ENCODE measurements around the gene HSD17B3. TPM values are rescaled to one million over a fixed set of nuclear protein-coding genes. Genes with fewer than 3 reads are reported as not detected.
"Not testable (repeated sequence)": the region's sequence is repeated elsewhere in the genome, so short reads cannot be mapped to it uniquely, and the experiment has no call there.

Gene HSD17B3
- total and polyA plus RNA-seq, 8 donors, result 0.26 to 1.8 (median 0.52) TPM; not detected in 1

GRCh38 chr9:96331236-96331947, 29.4 kb upstream of the HSD17B3 start:
- DNase-seq (no peak), ATAC-seq (no peak)
- H3K27ac ChIP-seq, result no peak overlapping the region
- no peaks in the 10 kb centered on the region for H3K9me3 ChIP-seq
- H3K36me3 ChIP-seq, result peaks cover 0 to 8% of the 10 kb centered on the region in 2 donors
- H3K4me1 ChIP-seq, result no peaks in the 10 kb centered on the region
- TF ChIP-seq, protein P1, sequence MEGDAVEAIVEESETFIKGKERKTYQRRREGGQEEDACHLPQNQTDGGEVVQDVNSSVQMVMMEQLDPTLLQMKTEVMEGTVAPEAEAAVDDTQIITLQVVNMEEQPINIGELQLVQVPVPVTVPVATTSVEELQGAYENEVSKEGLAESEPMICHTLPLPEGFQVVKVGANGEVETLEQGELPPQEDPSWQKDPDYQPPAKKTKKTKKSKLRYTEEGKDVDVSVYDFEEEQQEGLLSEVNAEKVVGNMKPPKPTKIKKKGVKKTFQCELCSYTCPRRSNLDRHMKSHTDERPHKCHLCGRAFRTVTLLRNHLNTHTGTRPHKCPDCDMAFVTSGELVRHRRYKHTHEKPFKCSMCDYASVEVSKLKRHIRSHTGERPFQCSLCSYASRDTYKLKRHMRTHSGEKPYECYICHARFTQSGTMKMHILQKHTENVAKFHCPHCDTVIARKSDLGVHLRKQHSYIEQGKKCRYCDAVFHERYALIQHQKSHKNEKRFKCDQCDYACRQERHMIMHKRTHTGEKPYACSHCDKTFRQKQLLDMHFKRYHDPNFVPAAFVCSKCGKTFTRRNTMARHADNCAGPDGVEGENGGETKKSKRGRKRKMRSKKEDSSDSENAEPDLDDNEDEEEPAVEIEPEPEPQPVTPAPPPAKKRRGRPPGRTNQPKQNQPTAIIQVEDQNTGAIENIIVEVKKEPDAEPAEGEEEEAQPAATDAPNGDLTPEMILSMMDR (IDR thresholded peaks at IDR 0.05), result no peak
- intact Hi-C loops (cut with DNase I), result no loop called here
- no peak overlapping the region for H3K4me3 ChIP-seq
- H3K27me3 ChIP-seq, result no peaks in the 10 kb centered on the region

DNA sequence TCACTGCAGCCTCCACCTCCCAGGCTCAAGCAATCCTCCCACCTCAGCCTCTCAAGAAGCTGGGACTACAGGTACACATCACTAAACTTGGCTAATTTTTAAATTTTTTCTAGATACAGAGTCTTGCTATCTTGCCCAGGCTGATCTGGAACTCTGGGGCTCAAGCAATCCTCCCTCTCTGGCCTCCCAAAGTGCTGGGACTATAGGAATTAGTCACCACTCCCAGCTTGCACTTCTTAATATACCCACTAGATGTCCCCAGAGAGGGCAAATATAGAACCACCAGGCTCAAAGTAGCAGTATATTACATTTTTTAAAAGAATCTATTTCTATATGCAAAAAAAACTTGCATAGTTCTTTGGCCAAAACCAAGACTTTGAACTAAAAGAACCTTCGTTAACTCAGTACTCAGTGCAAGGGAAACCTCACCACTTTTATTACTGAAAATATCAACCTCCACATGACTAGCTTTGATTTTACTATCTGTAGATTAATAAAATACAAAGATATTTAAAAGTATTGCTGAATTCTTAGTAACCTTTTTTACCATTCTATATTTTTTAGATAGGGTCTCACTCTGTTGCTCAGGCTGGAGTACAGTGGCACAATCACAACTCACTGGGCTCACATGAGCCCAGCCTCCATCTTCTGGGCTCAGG, 25.8 kb upstream of the HSD17B3 start:
- H3K27me3 ChIP-seq, result no peaks in the 10 kb centered on the region
- peak in 1 of 4 donors; percentile 69 for DNase-seq
- peak; percentile 96 for ATAC-seq
- TF ChIP-seq, protein P1 (IDR thresholded peaks at IDR 0.05), result peak; percentile 76 to 80
- peaks cover 0 to 14% of the 10 kb centered on the region in 2 donors for H3K36me3 ChIP-seq
- no peak overlapping the region for H3K4me3 ChIP-seq
- no peaks in the 10 kb centered on the region for H3K9me3 ChIP-seq
- H3K27ac ChIP-seq, result no peak overlapping the region
- intact Hi-C loops (cut with DNase I), result no loop called here
- no peaks in the 10 kb centered on the region for H3K4me1 ChIP-seq

- TF ChIP-seq, protein P1 (IDR thresholded peaks at IDR 0.05), result no peak
- no peak overlapping the region for H3K27ac ChIP-seq
- DNase-seq (no peak), ATAC-seq (no peak)
- no peaks in the 10 kb centered on the region for H3K4me1 ChIP-seq
- intact Hi-C loops (cut with DNase I), result loop anchor here in 1 of 2 donors (5.0 kb wide), 1 partner anchor 334 kb away; the partner anchor contains the start of gene PRXL2C
- peaks cover 0 to 20% of the 10 kb centered on the region in 2 donors for H3K36me3 ChIP-seq
- no peak overlapping the region for H3K4me3 ChIP-seq
- H3K9me3 ChIP-seq, result no peaks in the 10 kb centered on the region
- no peaks in the 10 kb centered on the region for H3K27me3 ChIP-seq
Measured at GRCh38 chr9:96323169-96323568, 21.2 kb upstream of the HSD17B3 start.

DNA sequence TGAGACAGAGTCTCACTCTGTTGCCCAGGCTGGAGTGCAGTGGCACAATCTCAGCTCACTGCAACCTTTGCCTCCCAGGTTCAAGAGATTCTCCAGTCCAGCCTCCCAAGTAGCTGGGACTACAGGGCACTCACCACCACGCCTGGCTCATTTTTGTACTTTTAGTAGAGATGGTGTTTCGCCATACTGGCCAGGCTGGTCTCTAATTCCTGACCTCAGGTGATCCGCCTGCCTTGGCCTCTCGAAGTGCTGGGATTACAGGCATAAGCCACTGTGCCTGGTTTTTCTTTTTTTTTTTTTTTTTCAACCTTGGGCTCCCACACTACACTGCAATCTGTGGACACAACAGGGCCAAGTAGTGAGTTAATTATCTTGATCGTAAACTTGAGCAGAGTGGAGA, 20.8 kb upstream of the HSD17B3 start:
- DNase-seq, H3K4me3 ChIP-seq, H3K4me1 ChIP-seq, H3K27ac ChIP-seq, H3K9me3 ChIP-seq, H3K27me3 ChIP-seq, ATAC-seq: not testable (repeated sequence)
- intact Hi-C loops (cut with DNase I), result loop anchor here in 1 of 2 donors (5.0 kb wide), 1 partner anchor 335 kb away; the partner anchor contains the start of gene PRXL2C
- H3K36me3 ChIP-seq, result peaks cover 0 to 20% of the 10 kb centered on the region in 2 donors

DNA sequence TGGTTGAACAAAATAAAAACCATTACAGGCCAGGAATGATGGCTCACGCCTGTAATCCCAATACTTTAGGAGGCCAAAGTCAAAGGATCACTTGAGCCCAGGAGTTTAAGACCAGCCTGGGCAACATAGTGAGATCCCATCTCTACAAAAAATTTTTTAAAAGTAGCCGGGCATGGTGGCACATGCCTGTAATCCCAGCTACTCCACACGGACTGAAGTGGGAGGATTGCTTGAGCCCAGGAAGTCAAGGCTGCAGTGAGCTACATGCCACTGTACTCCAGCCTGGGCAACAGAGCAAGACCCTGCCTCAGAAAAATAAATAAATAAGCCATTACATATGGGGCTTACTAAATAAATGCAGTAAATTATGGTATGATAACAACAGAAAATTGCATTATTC, 20.2 kb upstream of the HSD17B3 start:
- H3K4me1 ChIP-seq, H3K27me3 ChIP-seq, DNase-seq, H3K27ac ChIP-seq, H3K9me3 ChIP-seq, H3K4me3 ChIP-seq, ATAC-seq: not testable (repeated sequence)
- H3K36me3 ChIP-seq, result peaks cover 0 to 20% of the 10 kb centered on the region in 2 donors
- intact Hi-C loops (cut with DNase I), result loop anchor here in 1 of 2 donors (5.0 kb wide), 1 partner anchor 335 kb away; the partner anchor contains the start of gene PRXL2C

GRCh38 chr9:96321515-96321914, 19.5 kb upstream of the HSD17B3 start:
- TF ChIP-seq, protein P1 (IDR thresholded peaks at IDR 0.05), result no peak
- Histone ChIP-seq H3K27ac (no peak overlapping the region), H3K36me3 (peaks cover 0 to 20% of the 10 kb centered on the region in 2 donors), H3K27me3 (no peaks in the 10 kb centered on the region), H3K9me3 (no peaks in the 10 kb centered on the region), H3K4me3 (no peak overlapping the region), H3K4me1 (no peaks in the 10 kb centered on the region)
- DNase-seq (no peak), ATAC-seq (no peak)
- intact Hi-C loops (cut with DNase I), result loop anchor here in 1 of 2 donors (5.0 kb wide), 1 partner anchor 336 kb away; the partner anchor contains the start of gene PRXL2C

Measured in left lung (tissue), 10 donors.